Brain pericyte (primary cell): ENCODE results near the gene KNG1.
"Not testable (repeated sequence)": the region's sequence is repeated elsewhere in the genome, so short reads cannot be mapped to it uniquely, and the experiment has no call there.

ENCODE experiments used
- DNase-seq: peaks from one replicate; pipeline ENCODE4 v3.0.0-alpha.2; 2012; ENCODE audit warnings: low read depth, low spot score

KNG1 gene

DNA sequence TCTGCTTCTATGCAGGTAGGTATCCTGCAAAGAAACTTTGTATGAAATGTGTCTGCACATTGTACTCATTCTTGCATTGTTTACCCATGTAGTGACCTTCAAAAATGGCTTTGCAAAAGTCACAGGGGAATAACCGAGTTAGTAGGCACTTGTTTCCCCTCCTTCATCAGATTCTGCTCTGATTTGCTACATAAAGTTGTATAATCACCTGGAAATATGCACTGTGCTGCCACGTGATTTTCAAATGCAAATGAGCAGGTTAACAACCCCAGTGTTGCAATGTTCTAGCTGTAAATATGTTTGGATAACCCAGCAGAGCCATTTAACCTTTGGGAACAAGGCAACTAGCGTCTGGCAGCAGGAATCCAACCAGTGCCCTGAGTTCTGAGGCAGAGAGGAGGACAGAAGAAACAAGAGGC lies at the start of gene KNG1:
TSS of gene KNG1 (plus strand) at position 321 of the 419 bp plus-strand sequence. CDS start 184 bp downstream, outside the sequence.
- DNase-seq = no peak

GRCh38 chr3:186668426-186668825 lies 48.7 kb upstream of the KNG1 start:
- DNase-seq = no peak

- DNase-seq = no peak
These were observed 47.6 kb upstream of the KNG1 start for GRCh38 chr3:186669378-186670084.

DNA sequence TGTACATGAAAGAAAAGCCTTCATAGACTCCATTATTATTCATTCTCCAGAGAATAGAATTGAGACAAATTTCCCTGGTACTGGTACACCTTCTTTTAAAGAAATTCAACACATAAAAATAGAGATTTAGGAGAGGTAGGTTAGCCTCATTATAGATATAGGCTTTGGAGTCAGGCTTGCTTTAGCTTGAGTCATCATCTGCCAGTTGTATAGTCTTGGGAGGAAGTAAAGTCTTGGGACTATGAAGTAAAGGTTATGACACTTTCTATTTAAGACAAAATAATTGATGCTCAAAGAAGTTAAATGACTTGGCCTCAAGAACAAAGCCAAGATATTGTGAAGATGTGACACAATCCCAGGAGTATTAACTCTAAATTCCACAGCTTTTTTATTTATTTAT lies 47.0 kb upstream of the KNG1 start:
- DNase-seq = no peak

GRCh38 chr3:186671051-186671450 lies 46.1 kb upstream of the KNG1 start:
- DNase-seq = no peak

- DNase-seq = no peak
These were observed 38.6 kb upstream of the KNG1 start for GRCh38 chr3:186678604-186679003.

DNA sequence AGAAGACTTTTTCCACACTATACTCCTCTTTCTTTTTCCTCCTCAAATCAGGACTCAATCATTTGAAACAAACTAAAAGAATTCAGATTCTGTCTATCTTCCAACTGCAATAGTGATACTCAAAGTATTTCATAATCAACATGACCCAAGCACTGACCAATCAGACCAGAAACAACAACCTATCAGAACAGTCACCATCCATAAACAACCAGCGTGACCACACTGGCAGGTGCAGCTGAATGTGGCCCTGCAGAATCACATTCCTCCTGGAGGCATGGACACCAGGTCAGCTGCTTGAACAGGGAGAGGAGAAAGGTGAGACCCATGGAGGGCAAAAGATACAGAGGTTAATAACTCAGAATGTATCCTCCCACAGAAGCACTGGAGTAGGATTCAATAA lies 38.0 kb upstream of the KNG1 start:
- no peak for DNase-seq

GRCh38 chr3:186680869-186681268 lies 36.3 kb upstream of the KNG1 start:
- DNase-seq = no peak

- no peak for DNase-seq
These were observed 34.3 kb upstream of the KNG1 start for GRCh38 chr3:186682812-186683211.

DNA sequence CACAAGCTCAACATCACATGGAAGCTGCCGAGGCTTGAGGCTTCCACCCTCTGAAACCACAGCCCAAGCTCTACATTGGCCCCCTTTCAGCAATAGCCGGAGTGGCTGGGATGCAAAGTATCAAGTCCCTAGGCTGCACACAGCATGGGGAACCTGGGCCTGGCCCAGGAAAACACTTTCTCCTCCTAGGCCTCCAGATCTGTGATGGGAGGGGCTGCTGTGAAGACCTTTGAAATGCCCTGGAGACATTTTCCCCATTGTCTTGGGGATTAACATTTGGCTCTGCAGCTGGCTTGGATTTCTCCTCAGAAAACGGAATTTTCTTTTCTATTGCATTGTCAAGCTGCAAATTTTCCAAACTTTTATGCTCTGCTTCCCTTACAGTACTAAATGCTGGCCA lies 33.2 kb upstream of the KNG1 start:
- no peak for DNase-seq

- DNase-seq = not testable (repeated sequence)
These were observed 30.7 kb upstream of the KNG1 start for GRCh38 chr3:186686475-186686874.

DNA sequence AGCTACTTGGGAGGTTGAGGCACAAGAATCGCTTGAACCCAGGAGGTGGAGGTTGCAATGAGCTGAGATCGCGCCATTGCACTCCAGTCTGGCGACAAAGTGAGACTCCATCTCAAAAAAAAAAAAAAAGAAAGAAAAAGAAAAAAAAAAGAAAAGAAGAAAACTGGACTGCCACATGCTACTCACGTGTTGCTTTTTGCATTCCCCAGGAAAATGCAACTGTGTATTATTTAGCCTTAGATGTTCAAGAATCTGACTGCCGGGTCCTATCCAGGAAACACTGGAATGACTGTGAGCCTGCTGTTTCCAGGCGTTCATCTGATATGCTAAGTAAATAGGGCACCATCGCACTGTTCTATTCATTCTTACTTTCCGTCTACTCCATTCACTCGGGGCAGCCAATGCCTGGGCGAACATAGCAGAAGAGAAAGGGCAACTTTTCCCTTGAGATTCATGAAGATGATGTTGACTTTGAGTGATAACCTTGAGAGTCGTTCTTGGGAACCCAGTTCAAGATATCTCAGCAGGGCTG lies 30.0 kb upstream of the KNG1 start:
- DNase-seq = no peak

GRCh38 chr3:186690304-186690703 lies 26.9 kb upstream of the KNG1 start:
- DNase-seq = not testable (repeated sequence)

- no peak for DNase-seq
These were observed 25.5 kb upstream of the KNG1 start for GRCh38 chr3:186691676-186692075.

DNA sequence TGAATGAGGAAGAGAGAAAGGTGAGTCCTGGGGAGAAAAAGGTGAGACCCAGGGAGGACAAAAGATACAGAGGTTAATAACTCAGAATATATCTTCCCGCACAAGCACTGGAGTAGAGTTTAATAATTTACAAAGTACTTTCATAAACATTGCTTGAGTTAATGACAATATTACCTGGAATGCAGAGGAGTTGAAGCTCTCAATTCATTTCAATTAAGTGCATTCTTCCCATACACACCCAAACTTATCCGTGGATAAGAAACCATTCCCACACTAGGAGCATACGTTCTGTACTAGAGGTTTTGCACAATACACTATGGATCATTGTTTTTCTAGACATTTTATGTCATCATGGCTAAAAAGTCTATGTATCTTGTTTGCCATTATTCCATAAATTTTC lies 23.3 kb upstream of the KNG1 start:
- no peak for DNase-seq

DNA sequence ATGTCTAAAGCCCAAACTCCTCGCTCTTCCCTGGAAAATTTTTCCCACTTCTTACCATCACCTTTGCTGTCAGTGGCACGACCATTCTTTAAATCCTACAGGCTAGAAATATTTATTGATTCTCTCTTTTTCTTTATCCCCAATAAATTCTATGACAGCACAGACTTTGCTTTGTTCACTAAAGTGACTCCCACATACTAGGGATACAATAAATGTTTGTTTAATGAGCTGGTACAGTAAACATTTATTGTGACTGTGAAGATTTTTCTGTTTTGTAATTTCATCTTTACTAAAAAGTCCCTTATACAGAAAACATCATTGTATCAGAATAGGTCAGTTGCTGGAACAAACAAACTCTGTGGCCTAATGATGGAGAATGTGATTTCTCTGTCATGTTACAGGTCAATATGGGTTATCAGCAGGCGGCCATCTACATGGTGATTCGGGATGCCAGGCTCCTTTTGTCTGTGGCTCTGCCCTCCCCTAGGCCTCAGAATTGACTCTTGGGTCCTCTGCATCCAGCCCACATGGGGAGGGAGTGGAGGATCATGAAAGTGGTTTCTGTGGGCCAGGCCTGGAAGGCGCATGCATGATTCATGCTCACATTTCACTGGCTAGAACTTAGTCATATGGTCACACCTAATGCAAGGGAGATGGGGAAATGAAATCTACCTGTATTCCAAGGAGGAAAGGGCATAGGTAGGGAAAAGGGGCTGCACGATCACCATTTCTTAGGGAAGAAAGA lies 22.7 kb upstream of the KNG1 start:
- DNase-seq = no peak

GRCh38 chr3:186696522-186696921 lies 20.6 kb upstream of the KNG1 start:
- no peak for DNase-seq

DNA sequence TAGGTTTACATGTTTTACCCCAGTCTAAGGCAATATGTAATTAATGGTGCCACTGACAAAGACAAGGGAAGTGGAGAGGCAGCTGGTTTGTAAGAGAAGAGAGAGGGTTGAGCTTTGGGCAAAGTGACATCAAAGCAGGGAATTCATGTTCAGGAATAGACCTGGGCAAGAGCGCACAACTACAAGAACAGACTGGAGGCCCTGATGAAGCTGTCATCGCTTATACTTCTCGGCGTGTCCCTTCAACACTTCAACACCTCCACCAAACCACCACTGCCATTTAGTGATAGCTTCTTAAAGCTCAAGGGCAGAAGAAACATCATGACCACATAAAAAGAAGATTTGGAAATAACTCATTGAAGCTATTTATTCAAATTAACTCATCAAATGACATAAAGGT lies 19.6 kb upstream of the KNG1 start:
- no peak for DNase-seq

GRCh38 chr3:186700267-186700666 lies 16.9 kb upstream of the KNG1 start:
- DNase-seq = no peak

DNA sequence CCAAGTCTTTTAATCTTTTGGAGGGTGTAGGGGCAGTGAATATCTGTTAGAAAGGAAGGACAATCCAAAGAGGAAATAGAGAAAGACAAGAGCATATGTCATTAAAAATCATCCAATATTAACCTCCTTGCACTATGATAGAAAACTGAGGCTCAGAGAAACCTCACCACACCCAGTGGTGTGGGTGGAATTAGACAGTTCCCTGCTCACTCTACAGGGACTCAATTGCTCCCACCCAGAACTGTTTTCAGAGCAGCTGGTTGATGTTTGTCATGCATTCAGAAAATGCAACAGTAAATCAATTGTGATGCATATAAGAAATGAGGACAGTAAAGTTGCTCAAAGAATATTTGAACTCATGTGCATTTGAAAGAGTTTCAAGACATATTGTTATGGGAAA lies 14.7 kb upstream of the KNG1 start:
- not testable (repeated sequence) for DNase-seq

DNA sequence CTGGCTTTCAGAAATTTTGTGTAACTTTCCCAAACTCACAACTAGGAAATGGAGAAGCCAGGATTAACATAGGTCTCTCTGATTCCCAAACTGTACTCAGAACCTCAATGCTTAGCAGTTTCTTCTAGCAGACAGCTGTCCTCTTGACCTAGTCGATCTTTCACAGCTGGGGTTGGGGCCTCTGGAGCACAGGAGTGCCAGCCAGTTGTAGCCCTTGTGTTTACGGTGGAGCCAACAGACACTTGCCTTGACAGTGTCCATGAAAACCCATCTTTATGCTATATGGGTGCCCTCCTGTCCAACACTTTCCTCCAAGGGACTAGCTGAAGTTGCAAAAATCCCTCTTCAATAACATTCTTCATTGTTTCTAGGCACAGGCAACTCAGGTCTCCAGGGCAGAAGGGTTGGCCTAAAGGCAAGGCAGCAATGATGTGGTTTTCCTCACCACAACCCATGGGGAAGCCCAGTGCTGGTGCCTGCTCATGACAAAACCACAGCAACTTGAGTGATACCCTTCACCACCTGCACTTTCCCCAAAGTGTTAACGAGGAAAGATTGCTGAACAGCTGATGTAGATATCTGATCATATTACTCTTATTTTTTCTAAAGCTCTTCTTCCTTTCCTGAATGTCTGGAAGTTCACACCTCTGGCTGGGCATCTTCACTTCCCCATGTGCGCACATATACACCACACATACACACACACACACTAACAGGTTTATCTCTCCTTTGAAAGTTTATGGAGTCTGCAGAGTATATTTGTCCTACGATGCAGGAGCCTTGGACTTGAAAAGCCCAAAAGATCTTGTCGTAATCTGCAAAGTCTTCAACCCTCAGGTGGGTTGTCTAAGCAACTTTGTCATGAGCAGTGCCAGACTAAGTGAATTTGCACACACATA lies 11.0 kb upstream of the KNG1 start:
- DNase-seq = no peak
